HG03280 (cell line): ENCODE measurements around the gene RHBDD1.
A peak's percentile ranks its signal among the peaks of the same experiment; 100 is the strongest.
"Not testable (repeated sequence)": the region's sequence is repeated elsewhere in the genome, so short reads cannot be mapped to it uniquely, and the experiment has no call there.

Source experiments
- ATAC-seq: cut with Tn5 transposase; IDR thresholded peaks from one replicate; pipeline ENCODE4 v1.9.1; 2021; ENCODE audit warnings: mild to moderate bottlenecking, moderate library complexity; ENCODE audit not compliant: unreplicated experiment

Gene RHBDD1

GRCh38 chr2:226799211-226799975 is 36.5 kb upstream of the RHBDD1 start, which contains the start of gene IRS1:
Gene IRS1 (minus strand): TSS chr2:226799820. CDS start chr2:226798738, 1,082 bp downstream.
- peak; percentile 40 for ATAC-seq

GRCh38 chr2:226799976-226800940 is 35.6 kb upstream of the RHBDD1 start:
- no peak for ATAC-seq

- ATAC-seq = peak; percentile 85
Observed at GRCh38 chr2:226800941-226801784, 34.7 kb upstream of the RHBDD1 start.

- no peak for ATAC-seq
Observed at GRCh38 chr2:226802573-226802972, 33.3 kb upstream of the RHBDD1 start.

- no peak for ATAC-seq
Observed at GRCh38 chr2:226803410-226803809, 32.4 kb upstream of the RHBDD1 start.

- no peak for ATAC-seq
Observed at GRCh38 chr2:226813148-226813701, 22.6 kb upstream of the RHBDD1 start.

GRCh38 chr2:226818930-226819329 is 16.9 kb upstream of the RHBDD1 start:
- ATAC-seq = no peak

- no peak for ATAC-seq
Observed at GRCh38 chr2:226825056-226825455, 10.8 kb upstream of the RHBDD1 start.

- no peak for ATAC-seq
Observed at GRCh38 chr2:226828191-226828590, 7.7 kb upstream of the RHBDD1 start.

- ATAC-seq = no peak
Observed at GRCh38 chr2:226829721-226830631, 5.9 kb upstream of the RHBDD1 start.

GRCh38 chr2:226831266-226831665 is 4.6 kb upstream of the RHBDD1 start:
- ATAC-seq = no peak

- no peak for ATAC-seq
Observed at GRCh38 chr2:226832061-226832460, 3.8 kb upstream of the RHBDD1 start.

GRCh38 chr2:226834880-226835279 is 974 bp upstream of the RHBDD1 start:
- not testable (repeated sequence) for ATAC-seq

- peak; percentile 26 for ATAC-seq
Observed at GRCh38 chr2:226835420-226835795, 446 bp upstream of the RHBDD1 start.

GRCh38 chr2:226836548-226836885 is 663 bp downstream of the RHBDD1 start:
- peak; percentile 3 for ATAC-seq

GRCh38 chr2:226837334-226837733 is 1.5 kb downstream of the RHBDD1 start:
- no peak for ATAC-seq

GRCh38 chr2:226837787-226838603 is 2.1 kb downstream of the RHBDD1 start:
- ATAC-seq = no peak

- ATAC-seq = no peak
Observed at GRCh38 chr2:226838722-226839121, 2.9 kb downstream of the RHBDD1 start.

GRCh38 chr2:226839161-226839560 is 3.3 kb downstream of the RHBDD1 start:
- no peak for ATAC-seq
